Endothelial cell of umbilical vein (primary cell): ENCODE data around the gene EPAS1. TPM values are rescaled to one million over a fixed set of nuclear protein-coding genes. Genes with fewer than 3 reads are reported as not detected.

Source experiments
- BruUV-seq: library from RNA; stranded (reverse); fragments of 400-500 nt; replicated peaks from 2 replicates; lab custom pipeline; 2021; lab: Mats Ljungman, UMichigan
- CTCF ChIA-PET: fragments of 300-600, 350-600 bp; sonication (Branson Sonifier 250); formaldehyde crosslinking; loops from one replicate; lab custom pipeline; 2021; ENCODE audit warnings: antibody characterized with exemption, inconsistent platforms; lab: Charles Lee
- POLR2A ChIA-PET: fragments of 300-600, 350-600 bp; sonication (Branson Sonifier 250); formaldehyde crosslinking; loops from one replicate; lab custom pipeline; 2021; ENCODE audit warnings: antibody characterized with exemption, inconsistent platforms; lab: Charles Lee
- DNase-seq: peaks from one replicate; pipeline ENCODE4 v3.0.0-alpha.2; 2011; ENCODE audit warnings: low read depth, low spot score
- FAIRE-seq: peaks from 2 replicates; lab custom pipeline; 2011; peaks lifted over from hg19 to GRCh38; lab: Jason Lieb, UNC
- H2AFZ ChIP-seq: 2 replicates; pipeline ENCODE4 v1.6.0; 2012; ENCODE audit warnings: low read depth, low read length, control low read depth, inconsistent platforms
- H3K27ac ChIP-seq: 2 replicates; pipeline ENCODE4 v1.5.1; 2011; ENCODE audit warnings: low read depth, mild to moderate bottlenecking, control low read depth, low read length, moderate library complexity; ENCODE audit not compliant: insufficient read depth
- H3K27me3 ChIP-seq, 2 experiments: 2 replicates each; pipeline versions ENCODE4 v1.6.0 to v1.6.1; 2011; ENCODE audit warnings: low read length in 2 of 2, mixed read lengths in 1 of 2; ENCODE audit not compliant: control insufficient read depth in 2 of 2, insufficient read depth in 2 of 2
- H3K36me3 ChIP-seq, 2 experiments: 2 replicates in 1 of 2; 3 replicates in 1 of 2; pipeline ENCODE4 v1.5.1; 2011; ENCODE audit warnings: low read length in 2 of 2, mild to moderate bottlenecking in 1 of 2, moderate library complexity in 1 of 2; ENCODE audit not compliant: control insufficient read depth in 2 of 2, insufficient read depth in 2 of 2; ENCODE audit errors: extremely low read depth in 1 of 2
- H3K4me1 ChIP-seq: 3 replicates; pipeline ENCODE4 v1.5.1; 2011; ENCODE audit warnings: mild to moderate bottlenecking, low read length; ENCODE audit not compliant: control insufficient read depth, insufficient read depth; ENCODE audit errors: extremely low read depth
- H3K4me2 ChIP-seq: 2 replicates; pipeline ENCODE4 v1.6.1; 2011; ENCODE audit warnings: low read length, control low read depth, mixed read lengths; ENCODE audit not compliant: insufficient read depth
- H3K4me3 ChIP-seq, 3 experiments: fragments of 200-600 bp in 1 of 3; sonication (generic), shearing (Covaris generic) in 1 of 3; replicated peaks in 1 of 3; 2 replicates each; pipeline ENCODE4 v1.5.1; 2011 to 2016; ENCODE audit warnings: control low read depth in 3 of 3, low read length in 3 of 3, mild to moderate bottlenecking in 2 of 3, inconsistent platforms in 1 of 3, low read depth in 1 of 3, moderate library complexity in 1 of 3; ENCODE audit not compliant: insufficient read depth in 1 of 3
- H3K79me2 ChIP-seq: 2 replicates; pipeline ENCODE4 v1.6.0; 2012; ENCODE audit warnings: low read length, inconsistent platforms; ENCODE audit not compliant: control insufficient read depth, insufficient read depth
- H3K9ac ChIP-seq: replicated peaks from 2 replicates; pipeline ENCODE3; 2011; ENCODE audit warnings: low read length, control low read depth; ENCODE audit not compliant: insufficient read depth; ENCODE audit errors: extremely low read depth
- H3K9me1 ChIP-seq: replicated peaks from 3 replicates; pipeline ENCODE4 v1.6.0; 2011; ENCODE audit warnings: mild to moderate bottlenecking, low read length; ENCODE audit not compliant: control insufficient read depth, insufficient read depth; ENCODE audit errors: extremely low read depth
- H3K9me3 ChIP-seq: replicated peaks from 2 replicates; pipeline ENCODE4 v1.5.1; 2012; ENCODE audit warnings: low read length, inconsistent platforms; ENCODE audit not compliant: control insufficient read depth, insufficient read depth
- H4K20me1 ChIP-seq: replicated peaks from 2 replicates; pipeline ENCODE3; 2011; ENCODE audit warnings: mild to moderate bottlenecking, low read length; ENCODE audit not compliant: control insufficient read depth, insufficient read depth; ENCODE audit errors: extremely low read depth
- CTCF ChIP-seq, 2 donors: IDR thresholded peaks; 1 replicate in 1 of 2; 2 replicates in 1 of 2; pipeline ENCODE4 v1.5.1; 2011; ENCODE audit warnings: low read length in 2 of 2, mild to moderate bottlenecking in 2 of 2, moderate library complexity in 2 of 2, control low read depth in 1 of 2, inconsistent platforms in 1 of 2, low read depth in 1 of 2; ENCODE audit not compliant: insufficient read depth in 1 of 2; ENCODE audit errors: extremely low read depth in 1 of 2
- EZH2 ChIP-seq: IDR thresholded peaks from 2 replicates; pipeline ENCODE4 v1.6.1; 2012; ENCODE audit warnings: borderline replicate concordance, low read depth, mild to moderate bottlenecking, moderate library complexity, low read length, inconsistent platforms; ENCODE audit not compliant: severe bottlenecking
- FOS ChIP-seq: IDR thresholded peaks from 2 replicates; pipeline ENCODE4 v1.6.1; 2011; ENCODE audit warnings: mild to moderate bottlenecking, low read length, moderate library complexity, borderline replicate concordance; ENCODE audit not compliant: insufficient read depth
- GATA2 ChIP-seq: IDR thresholded peaks from 2 replicates; pipeline ENCODE4 v1.7.0; 2011; ENCODE audit warnings: low read depth, mild to moderate bottlenecking, moderate library complexity, mixed read lengths, low read length; ENCODE audit not compliant: insufficient read length, insufficient read depth
- JUN ChIP-seq: IDR thresholded peaks from 2 replicates; pipeline ENCODE4 v1.6.1; 2011; ENCODE audit warnings: borderline replicate concordance, low read depth; ENCODE audit not compliant: insufficient read length, insufficient read depth
- MYC ChIP-seq: IDR thresholded peaks from one replicate; pipeline ENCODE4 v1.6.1; 2011; ENCODE audit warnings: mild to moderate bottlenecking, low read depth, low read length
- POLR2A ChIP-seq: IDR thresholded peaks from 2 replicates; pipeline ENCODE4 v1.6.1; 2012; ENCODE audit warnings: low read depth, mild to moderate bottlenecking, control low read depth, low read length
- POLR2AphosphoS5 ChIP-seq: IDR thresholded peaks from 2 replicates; pipeline ENCODE4 v1.6.1; 2012; ENCODE audit warnings: low read depth, mild to moderate bottlenecking, control low read depth, low read length, moderate library complexity; ENCODE audit not compliant: insufficient read depth
- dilution Hi-C: fragments of 300-500 bp; cut with MboI; formaldehyde crosslinking; loops from one replicate; pipeline ENCODE4 v1.15.0; 2019; ENCODE audit warnings: low sequenced_read_pairs; ENCODE audit not compliant: extremely low pct_ligation_motif_present
- intact Hi-C: fragments of 100-400 bp; cut with micrococcal nuclease; formaldehyde crosslinking; loops from one replicate; pipeline ENCODE4 v1.10.0; 2022
- polyA plus RNA-seq, 4 experiments: library from polyadenylated mRNA; depleted of rRNA in 3 of 4; stranded (reverse) in 3 of 4; unstranded in 1 of 4; fragments of >200 nt; gene quantifications; 2 replicates each; pipeline versions ENCODE4 v1.2.1 to v1.2.3, GENCODE V29; 2011 to 2012; ENCODE audit warnings: missing spikeins in 1 of 4
- total RNA-seq: library from RNA; stranded (reverse); gene quantifications from 2 replicates; pipeline ENCODE4 v1.2.3, GENCODE V29; 2021
- TF ChIP-seq, protein P1 (sequence below): IDR thresholded peaks from 2 replicates; pipeline ENCODE4 v1.6.1; 2011; ENCODE audit not compliant: insufficient read depth, insufficient read length

EPAS1 gene
- total and polyA plus RNA-seq, 2 donors (not counting 3 experiments of a cell fraction or from before 2014, with no cell fraction given): 229 to 374 TPM

DNA sequence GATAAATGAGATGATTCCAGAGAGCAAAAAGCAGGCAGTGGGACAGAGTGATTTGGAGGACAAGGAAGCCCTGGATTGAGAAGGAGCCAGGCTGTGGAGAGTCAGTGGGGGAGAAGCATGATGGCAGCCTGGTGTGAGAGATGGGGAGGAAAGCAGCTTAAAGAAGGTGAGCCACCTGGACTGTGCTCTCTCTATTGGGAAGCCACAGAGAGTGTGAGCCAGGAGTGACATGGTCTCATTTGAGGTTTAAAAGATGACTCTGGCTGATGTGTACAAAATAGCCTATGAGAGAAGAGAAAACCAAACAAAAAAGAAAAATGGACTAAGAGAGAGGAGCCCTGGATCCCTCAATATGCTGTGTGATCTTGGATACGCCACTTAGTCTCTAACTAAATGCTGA is 12.9 kb upstream of the EPAS1 start:
- no peak for TF ChIP-seq EZH2
- TF ChIP-seq, protein P1, sequence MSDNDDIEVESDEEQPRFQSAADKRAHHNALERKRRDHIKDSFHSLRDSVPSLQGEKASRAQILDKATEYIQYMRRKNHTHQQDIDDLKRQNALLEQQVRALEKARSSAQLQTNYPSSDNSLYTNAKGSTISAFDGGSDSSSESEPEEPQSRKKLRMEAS: no peak
- no peak for TF ChIP-seq POLR2AphosphoS5
- TF ChIP-seq FOS: no peak
- no peak for TF ChIP-seq CTCF (IDR thresholded peaks at IDR 0.05; ENCODE audit: extremely low read depth in 1 of 2, insufficient read depth in 1 of 2, low read depth in 1 of 2, low read length in 2 of 2)
- TF ChIP-seq POLR2A: no peak
- no peak for TF ChIP-seq JUN
- TF ChIP-seq GATA2: no peak
- TF ChIP-seq MYC: no peak
- Histone ChIP-seq H3K4me3 (no peak overlapping the region), H3K9me3 (no peaks in the 10 kb centered on the region), H3K4me2 (no peak overlapping the region), H3K27ac (no peak overlapping the region), H2AFZ (no peak overlapping the region), H4K20me1 (no peaks in the 10 kb centered on the region), H3K9me1 (no peaks in the 10 kb centered on the region), H3K4me1 (no peaks in the 10 kb centered on the region), H3K9ac (no peak overlapping the region), H3K79me2 (no peaks in the 10 kb centered on the region), H3K36me3 (no peaks in the 10 kb centered on the region), H3K27me3 (no peaks in the 10 kb centered on the region)
- intact Hi-C loops (no loop called here), dilution Hi-C loops (no loop called here)
- no peak for DNase-seq
- ChIA-PET POLR2A (interaction anchor here (0.6 kb wide), 1 partner anchor 72 kb away, joined by 3 read pairs; no protein-coding TSS in a partner anchor), CTCF (interaction anchor here (0.9 to 1.2 kb wide), 2 partner anchors 81 to 221 kb away, joined by 4 read pairs; no protein-coding TSS in a partner anchor)
- no TSS peak for BruUV-seq
- no peak for FAIRE-seq
